DMS53 (cell line): ENCODE results near the gene RGR.

Experiments used
- DNase-seq: peaks from one replicate; lab custom pipeline; 2025; lab: John Stamatoyannopoulos, UW

Gene RGR

DNA sequence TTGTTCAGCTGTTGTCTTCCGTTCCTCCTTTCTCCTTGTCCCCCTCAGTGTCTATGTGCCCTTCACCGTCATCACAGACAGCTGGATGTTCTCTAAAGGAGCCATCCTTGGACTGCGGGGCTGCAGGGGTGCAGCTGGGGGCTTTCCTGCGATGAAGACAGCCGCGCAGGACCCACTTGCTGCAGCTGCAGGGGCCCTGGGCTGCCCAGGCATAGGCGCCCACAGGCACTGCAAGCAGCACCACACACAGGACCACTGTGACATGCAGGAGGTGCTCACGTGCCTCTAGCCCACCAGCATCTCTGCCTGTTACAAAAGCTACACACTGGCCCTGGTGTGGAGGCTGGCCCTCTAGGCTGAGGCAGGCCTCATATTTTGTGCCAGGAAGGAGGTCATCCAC, 22.9 kb upstream of the RGR start:
- DNase-seq = no peak

DNA sequence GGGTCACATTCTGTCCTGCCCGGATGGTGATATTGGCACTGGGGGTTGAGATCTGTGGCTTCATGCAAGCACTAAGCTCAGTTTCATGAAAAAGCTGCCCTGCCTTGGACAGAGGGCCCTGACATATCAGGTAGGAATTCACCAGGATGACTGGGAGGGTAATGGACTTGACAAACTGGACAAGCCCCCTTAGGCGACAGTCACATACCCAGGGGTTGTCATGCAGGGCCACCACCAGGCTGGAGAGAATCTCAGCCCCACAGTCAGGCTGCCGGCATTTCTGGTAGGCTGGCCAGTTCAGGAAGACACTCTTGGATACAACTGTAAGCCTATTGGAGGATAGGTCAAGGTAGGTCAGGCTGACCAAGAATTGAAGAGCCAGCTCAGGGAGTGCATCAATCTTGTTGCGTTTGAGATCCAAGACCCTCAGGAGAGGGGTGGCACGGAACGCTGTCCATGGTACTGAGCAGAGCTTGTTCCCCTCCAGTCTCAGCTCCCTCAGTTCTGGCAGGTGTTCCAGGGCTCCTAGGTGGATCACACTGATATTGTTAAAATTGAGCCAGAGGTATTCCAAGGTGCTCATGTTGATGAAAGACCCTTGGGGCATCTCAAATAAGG, 20.3 kb upstream of the RGR start:
- no peak for DNase-seq

DNA sequence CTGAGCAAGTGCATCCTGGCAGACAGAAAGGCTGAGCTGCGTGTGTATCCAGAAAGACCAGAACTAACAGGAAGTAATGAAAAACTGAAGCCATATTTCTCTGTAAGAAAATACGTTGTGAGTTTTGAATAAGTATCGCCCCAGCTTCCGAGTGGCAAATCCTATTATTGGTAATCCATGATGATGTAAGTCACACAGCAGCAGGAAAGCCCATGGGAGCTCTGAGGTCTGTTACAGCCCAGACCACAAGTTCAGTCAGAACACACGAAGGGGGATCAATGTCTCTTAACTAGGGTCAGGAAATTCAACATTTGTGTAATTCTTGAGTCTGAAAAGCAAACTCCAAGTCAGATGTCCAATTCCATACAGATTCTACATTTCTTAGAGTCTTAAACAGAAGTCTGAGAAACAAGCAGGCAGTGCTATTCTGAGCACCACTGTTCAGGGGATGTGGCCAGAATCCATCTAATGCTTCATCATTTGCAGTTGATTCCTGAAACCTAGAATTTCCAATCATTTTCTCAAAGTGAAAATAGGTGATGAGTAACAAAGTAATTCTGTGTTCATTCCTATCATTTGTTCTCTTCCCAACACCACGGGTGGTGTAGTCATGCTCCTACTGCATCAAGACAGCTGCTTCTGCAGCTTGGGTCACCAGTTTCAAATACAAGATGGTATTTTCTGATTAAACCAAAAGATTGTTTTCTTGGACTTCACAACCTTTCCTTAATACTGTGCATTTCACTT, 19.3 kb upstream of the RGR start, which contains the start of gene LRIT2:
TSS of gene LRIT2 (minus strand) at position 118 of the 747 bp plus-strand sequence. CDS start at position 94, 24 bp downstream.
- DNase-seq = no peak

DNA sequence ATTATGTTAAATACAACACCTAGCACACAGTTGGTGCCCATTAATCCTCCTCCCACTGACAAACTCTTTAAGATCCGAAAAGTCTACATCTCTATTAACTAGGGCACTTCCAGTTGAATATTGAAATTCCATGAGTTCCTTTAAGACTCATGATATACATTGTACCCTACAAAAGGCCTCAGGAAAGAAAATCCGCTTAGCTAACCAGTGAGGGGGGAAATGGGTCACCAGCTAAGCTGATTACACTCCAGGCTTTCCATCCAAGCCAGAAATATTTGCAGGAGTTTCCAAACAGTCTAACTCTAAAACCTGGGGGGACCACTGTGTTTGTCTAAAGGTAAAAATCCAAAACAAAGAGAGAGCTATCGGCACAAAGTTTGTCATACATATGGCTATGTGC, 18.2 kb upstream of the RGR start:
- DNase-seq = no peak

DNA sequence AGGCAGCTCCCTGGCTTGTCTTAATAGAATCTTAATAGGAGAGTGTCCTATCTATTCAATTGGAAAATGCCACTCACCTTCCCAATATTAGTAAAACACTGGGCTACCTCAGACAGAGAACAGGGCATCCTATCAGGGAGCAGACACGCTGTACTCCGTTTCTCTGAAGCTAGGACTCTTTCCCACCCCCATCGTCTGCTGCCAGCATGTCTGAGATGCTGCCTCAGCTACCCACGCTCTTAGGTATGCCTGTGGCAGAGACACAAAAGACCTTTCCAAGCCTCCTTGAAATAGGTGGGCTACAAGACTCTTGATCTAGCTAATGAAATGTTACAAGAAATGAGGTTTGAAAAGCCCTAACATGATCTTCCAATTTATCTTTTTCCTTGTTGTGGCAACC, 17.0 kb upstream of the RGR start:
- no peak for DNase-seq

DNA sequence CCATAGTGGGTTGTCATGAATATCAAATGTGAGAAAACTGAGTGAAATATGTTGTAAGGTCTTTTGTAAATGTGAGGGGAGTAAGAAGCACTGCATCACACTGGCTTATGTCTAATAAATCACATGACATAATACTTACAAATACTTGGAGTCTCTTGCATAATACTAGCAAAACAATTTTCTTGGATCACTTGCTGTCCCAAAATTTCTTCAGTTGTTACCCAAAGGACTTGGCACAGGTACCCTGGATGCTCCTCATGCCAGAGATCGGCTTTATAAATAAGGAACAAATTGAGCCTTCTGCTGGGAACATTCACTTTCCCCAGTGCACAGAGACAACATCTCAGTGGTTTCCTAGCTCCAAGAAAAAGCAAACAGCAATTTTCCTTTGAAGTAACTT, 14.5 kb upstream of the RGR start:
- DNase-seq = no peak

DNA sequence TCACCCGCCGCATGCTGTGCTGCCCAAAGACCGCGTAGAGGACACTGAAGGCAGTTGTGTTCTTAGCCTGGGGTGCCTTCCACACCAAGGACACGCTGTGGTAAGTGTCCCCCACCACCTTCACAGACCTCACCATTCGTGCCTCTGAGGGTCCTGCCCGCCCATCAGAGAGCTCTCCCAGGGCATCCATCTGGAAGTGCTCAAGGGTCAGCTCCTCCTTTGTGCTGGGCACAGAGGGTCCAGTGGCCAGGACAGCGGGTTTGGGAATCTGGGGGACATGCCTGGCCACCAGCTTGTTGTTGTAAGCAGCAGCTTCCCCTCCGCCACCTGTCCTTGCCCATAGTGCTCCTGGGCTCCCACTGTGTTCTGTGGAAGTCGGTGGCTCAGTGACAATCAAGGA, 12.5 kb upstream of the RGR start:
- no peak for DNase-seq

DNA sequence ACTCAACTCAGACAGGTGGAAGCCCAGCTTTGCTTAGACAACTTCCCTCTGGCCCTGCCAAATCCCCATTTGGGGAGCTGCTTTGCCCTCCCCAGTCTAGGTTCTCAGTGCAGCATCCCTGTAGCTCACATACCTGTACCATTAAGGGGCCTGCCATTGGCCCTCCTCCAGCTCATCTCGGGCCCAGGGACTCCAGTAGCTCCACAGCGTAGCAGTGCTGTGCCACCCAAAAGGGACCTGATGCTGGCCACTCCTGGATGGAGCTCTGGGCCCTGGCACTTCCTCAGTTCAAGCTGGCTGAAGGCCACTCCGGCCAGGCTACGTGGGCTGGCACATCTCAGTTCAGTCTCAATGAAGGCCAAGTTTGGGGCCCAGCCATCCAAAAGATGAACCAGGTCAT, 10.9 kb upstream of the RGR start:
- no peak for DNase-seq

DNA sequence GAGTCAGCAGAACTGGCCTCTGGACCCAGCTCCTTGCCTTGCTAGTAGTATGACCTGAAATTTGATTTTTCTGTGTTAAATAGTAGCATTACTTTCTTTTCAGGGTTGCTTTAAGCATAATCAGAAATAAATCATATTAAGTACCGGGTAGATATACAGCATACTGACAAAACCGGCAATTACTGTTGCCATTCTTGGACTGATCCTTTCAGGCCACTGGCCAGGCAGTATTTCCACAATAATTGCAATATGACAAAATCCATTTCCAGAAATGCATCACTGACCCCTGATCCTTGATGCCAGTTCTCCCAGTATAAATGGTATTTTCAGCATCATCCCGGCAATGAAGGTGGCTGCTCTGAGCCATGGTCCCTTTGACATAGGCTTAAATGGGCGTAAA, 10.4 kb upstream of the RGR start:
- no peak for DNase-seq

DNA sequence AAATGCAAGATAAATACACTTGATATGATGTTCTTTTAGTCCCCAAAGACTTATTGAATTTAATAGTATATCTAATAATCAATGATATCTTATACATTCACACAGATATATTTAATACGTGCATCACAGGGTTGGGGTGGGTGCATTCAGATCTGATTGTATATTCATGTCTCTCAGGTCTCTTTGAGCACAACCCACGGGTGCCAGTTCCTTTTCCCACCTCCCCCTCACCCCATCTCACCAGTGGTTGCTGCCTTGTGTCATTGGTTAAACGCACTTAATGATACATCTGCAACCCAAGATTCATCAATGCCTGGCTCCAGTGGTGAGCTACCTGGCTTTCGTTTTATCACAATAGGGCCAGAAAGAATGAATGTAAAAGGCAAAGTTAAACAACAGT, 9.8 kb upstream of the RGR start:
- no peak for DNase-seq

DNA sequence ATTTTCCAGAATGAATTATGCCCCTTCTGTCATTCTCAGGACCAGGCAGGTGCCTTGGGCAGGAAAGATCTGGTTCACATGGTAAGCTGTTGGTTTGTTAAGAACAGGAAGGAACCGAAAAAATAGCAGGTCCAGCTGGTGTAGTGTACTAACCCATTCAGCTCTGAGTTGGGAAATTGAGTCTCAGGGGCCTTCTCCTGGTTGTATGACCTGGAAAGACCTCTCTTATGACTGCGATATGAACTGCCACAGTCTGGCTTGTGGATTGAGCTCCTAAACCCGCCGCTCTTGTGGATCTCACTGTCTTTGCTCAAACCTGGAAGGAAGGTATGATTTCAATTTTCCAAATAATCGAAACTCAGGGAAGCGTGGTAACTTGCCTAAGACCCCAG, 8.1 kb upstream of the RGR start:
- no peak for DNase-seq

DNA sequence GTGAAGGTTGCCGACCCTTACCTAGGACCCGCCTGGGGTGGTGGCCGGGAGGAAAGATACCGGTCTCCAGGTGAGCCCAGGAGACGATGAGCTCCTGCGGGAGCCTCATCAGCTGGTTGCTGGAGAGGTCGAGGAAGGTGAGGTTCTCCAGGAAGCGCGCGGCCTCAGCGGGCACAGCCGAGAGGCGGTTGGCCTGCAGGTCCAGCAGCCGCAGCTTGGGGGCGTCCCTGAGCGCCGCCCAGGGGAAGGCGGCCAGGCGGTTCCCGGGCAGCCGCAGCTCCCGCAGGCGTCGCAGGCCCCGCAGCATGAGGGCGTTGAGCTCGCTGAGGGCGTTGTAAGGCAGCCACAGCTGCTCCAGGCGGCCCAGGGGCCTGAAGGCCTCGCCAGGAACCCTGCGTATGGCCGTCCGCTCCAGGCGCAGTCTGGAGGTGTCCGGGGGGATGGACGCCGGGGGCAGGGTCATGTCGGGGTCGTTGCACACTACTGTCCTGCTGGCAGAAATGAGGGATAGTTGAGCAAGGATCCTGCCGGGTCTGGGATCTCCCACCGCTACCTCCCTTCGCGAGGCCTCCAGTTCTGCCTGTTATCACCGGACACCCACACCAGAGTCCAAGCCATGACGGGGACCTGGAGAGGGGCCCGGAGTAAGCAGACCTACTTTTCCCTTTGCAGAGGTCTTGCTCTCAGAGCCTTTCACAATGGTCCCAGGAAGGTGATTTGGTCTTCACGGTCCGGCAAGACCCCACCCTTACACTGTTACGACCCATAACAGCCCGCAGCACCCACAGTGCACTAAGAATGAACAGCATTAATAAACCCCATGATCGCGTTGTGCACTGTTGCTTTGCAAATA, 7.4 kb upstream of the RGR start:
- DNase-seq = no peak

DNA sequence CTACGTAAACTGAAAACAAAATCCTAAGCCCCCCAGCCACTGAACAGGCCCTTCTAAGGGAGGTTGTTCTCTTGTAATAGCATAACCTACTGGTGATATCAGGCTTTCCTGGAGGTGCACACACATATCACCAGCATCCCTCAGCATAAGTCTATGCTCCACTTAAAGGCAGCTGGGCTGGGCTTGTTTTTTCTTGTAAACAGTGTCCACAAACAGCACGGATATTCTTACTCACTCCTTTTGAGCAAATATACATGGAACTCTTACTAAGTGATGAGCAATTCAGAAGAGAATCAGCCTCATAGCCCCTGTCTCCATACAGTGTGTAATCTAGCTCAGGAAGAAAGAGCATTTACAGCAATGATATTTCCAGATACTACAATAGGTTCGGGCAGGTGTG, 5.9 kb upstream of the RGR start:
- peak; percentile 24 for DNase-seq

DNA sequence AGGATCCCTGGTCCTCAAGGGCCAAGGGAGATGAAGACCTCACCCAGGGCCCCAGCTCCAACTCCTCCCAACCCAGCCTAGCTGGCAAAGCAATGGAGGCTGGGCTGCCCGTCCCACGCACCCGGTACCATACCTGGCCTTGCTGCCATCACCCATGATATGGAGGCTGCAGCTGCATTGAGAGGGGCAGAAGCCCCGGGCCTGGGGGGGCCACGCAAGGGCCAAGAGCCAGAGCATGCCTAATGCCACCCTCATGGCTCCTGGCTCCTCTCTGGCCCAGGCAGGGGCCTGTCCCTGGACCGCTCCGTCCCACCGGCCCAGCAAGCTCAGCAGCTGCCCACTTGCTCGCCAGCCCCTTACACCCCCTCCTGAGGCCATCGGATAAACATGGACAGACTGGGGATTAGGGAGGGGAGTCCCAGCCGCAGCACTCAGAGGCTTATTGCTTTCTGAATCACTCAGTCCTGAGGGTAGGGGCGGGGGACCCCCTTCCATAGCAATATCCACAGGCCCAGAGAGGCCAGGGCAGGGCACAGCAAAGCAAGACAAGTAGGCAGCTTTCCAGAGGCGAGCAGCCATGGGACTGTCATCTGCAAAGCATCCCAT, 3.6 kb upstream of the RGR start, which contains the start of gene LRIT1:
TSS of gene LRIT1 (minus strand) at position 362 of the 606 bp plus-strand sequence. CDS start at position 255, 107 bp downstream.
- DNase-seq = no peak

DNA sequence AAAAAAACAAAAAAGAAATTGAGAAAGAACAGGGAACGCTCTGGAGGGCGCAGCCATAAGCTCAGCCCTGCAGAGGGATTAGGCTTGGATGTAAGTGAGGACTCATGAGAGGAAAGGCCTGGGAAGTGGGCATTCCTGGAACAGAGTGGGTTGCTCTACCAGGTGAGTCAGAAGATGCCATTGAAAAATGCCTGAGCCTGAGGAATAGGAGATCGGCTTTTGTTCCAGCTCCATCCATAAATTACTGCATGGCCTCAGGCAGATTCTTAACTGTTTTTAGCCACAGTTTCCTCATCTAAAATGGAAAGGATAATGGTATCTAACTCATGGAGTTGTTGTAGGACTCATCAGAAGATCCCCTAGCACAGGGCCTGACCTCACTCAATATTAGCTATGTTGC, 1.1 kb upstream of the RGR start:
- DNase-seq = no peak

DNA sequence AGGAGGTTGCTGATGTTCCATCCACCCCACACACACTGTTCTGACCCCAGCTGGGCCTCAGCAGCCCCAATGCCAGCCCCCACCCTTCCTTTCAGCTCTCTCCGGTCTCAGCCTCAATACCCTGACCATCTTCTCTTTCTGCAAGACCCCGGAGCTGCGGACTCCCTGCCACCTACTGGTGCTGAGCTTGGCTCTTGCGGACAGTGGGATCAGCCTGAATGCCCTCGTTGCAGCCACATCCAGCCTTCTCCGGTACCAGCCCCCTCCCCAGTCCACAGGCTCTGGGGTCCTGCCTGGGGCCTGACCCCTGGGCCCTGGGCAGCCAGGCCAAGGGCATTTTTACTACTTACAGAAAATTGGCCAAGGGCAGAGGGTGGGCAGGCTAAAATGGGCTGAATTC, 2.6 kb downstream of the RGR start:
- no peak for DNase-seq

DNA sequence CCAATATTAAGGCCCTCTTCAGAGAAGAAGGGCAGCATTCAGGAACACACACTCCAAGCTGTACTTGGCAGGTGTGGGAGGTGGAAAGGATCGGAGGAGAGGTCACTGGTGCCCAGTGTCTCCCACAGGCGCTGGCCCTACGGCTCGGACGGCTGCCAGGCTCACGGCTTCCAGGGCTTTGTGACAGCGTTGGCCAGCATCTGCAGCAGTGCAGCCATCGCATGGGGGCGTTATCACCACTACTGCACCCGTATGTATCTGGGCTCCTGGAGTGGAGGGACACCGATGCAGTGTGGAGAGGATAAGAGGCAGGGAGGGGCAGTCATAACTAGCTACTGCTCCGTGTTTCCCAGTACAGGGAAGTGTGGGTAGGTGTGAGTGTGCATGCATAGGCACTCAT, 3.9 kb downstream of the RGR start:
- no peak for DNase-seq

DNA sequence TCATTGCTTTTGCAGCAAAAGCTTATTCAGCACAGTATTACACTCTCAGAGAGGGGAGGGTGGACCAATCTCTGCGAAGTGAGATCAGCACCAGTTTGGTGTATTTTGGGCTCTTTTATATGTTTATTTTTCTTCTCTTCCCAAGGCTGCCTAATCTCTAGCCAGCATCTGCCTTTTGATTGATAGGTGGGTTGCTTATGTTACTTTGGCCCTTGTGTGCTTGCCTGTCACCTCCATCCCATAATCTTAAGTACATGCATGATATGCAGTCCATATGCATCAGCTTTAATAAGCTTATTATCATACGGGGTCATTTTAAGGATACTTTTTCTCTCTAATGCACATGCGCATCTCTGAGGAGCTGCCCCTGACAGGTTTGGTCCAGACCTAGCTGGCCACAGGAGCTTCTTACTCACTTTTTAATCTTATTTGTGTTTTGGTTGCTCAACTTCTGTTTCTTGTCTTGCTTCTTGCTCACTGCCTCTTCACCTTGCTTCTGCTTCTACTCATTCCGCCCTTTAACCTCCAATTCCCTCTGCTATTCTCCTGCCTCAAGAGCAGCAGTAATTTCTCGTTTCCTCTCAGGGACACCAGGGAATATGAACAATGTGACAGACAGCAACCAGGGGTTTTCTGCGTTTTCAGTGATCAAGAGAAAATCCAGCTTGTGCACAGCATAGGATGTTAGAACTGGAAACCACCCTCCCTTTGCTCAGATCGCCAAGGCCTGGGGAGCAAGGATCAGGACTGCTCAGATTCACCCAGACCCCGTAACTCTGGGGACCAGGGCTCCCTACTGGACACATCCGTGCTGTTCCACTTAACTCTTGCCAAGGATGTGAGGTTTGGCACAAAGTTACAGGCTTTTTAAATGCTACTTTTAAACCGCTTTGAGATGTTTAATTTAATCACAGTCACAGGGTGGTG, 10.0 kb downstream of the RGR start:
- no peak for DNase-seq

DNA sequence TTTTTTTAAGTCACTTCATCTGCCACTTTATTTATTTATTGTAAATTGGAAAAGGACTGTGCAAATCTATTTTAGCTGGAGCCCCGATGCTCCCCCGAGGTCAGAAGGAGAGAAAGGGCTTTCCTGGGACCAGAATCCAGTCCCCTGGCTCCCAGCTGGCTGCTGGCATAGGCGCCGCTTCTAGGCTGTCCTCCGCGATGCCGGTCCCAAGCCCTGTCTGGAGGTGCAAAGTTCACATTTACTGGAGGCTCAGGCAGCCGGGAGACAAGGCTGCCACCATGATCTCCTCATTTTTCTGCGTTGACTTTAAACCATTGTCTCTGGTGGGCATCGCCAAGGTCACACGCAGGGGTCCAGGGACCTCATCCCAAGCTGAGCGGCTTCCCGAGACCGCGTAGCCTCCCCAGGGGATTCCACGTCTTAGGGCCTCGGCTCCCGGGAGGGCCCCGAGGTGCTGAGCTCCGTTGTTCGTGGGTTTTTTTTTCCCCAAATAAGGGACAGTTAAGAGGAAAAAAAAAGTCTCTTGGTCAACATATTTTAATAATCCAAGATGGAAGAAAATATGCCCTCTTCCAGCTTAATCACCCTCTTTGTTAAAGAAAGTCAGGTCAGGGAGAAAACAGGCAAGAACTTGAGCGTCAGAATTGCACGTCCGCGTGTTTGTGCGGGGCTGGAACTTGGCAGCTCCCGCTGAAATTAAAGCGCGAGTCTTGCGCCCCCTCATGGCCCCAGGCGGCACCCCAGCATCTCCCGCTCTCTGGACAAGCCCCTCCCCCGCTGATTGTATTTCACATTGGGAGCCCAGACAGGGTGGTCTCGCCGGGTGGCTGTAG, 11.9 kb downstream of the RGR start:
- peak; percentile 83 for DNase-seq

DNA sequence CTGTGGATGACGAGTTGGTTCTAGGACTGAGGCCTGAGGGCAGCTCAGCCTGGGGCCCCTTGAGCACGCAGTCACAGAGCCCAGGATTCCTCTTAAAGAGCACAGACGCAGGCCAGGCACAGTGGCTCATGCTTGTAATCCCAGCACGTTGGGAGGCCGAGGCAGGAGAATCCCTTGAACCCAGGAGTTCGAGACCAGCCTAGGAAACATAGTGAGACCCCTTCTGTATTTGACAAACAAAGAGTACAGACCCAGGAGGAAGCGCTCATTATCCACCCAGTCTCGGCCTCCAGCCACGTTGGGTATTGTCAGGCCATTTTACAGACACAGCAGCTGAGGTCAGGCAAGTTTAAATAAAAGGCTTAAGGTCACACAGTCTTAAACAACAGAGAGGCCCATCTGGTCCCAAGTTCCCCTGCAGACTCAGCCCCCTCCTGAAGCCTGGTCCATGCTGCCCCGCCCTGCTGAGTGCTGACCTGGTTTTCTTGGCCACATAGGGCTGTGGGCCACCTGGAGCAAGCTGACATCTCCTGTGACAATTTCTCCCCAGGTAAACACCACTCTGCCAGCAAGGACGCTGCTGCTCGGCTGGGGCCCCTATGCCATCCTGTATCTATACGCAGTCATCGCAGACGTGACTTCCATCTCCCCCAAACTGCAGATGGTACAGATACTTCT, 12.6 kb downstream of the RGR start:
- DNase-seq = no peak
